ENCODE results near the gene XIRP1. TPM values are rescaled to one million over a fixed set of nuclear protein-coding genes. Genes with fewer than 3 reads are reported as not detected.

The XIRP1 gene
- total RNA-seq, 1 experiment from 2014 or later = not detected

- no peak for TF ChIP-seq ELF1 (IDR thresholded peaks at IDR 0.05; ENCODE audit: borderline replicate concordance, low read depth)
- no peak for TF ChIP-seq ATF3 (IDR thresholded peaks at IDR 0.05)
- no peak for TF ChIP-seq EGR1 (IDR thresholded peaks at IDR 0.05; ENCODE audit: low read depth)
- no peak for TF ChIP-seq FOSL1 (IDR thresholded peaks at IDR 0.05; ENCODE audit: low read depth)
- no peak for TF ChIP-seq CBX3 (IDR thresholded peaks at IDR 0.05; ENCODE audit: low read depth)
- no peak for TF ChIP-seq ZBTB33 (IDR thresholded peaks at IDR 0.05; ENCODE audit: extremely low read depth, insufficient replicate concordance, low read length)
Observed at GRCh38 chr3:39173318-39174125, 18.9 kb downstream of the XIRP1 start (continued).

GRCh38 chr3:39171860-39172259 lies 20.5 kb downstream of the XIRP1 start:
- no peak for TF ChIP-seq CTCF (IDR thresholded peaks at IDR 0.05 in 2 of 3, conservative IDR thresholded peaks at IDR 0.05 in 1 of 3; ENCODE audit: borderline replicate concordance in 1 of 3, insufficient read depth in 1 of 3, low read depth in 2 of 3, low read length in 2 of 3)
- TF ChIP-seq EGR1 (IDR thresholded peaks at IDR 0.05; ENCODE audit: low read depth) = no peak
- TF ChIP-seq ZNF274 (IDR thresholded peaks at IDR 0.05; ENCODE audit: low read depth, low read length) = no peak
- no peak for TF ChIP-seq ATF3 (IDR thresholded peaks at IDR 0.05)
- TF ChIP-seq SP1 (IDR thresholded peaks at IDR 0.05; ENCODE audit: low read depth) = no peak
- no peak for TF ChIP-seq SRF (IDR thresholded peaks at IDR 0.05; ENCODE audit: low read depth)
- TF ChIP-seq FOSL1 (IDR thresholded peaks at IDR 0.05; ENCODE audit: low read depth) = no peak
- no peak for TF ChIP-seq CEBPB (IDR thresholded peaks at IDR 0.05; ENCODE audit: low read depth)
- TF ChIP-seq TCF7L2 (IDR thresholded peaks at IDR 0.05; ENCODE audit: borderline replicate concordance, extremely low read depth, insufficient read depth, insufficient read length) = no peak
- no peak for TF ChIP-seq ELF1 (IDR thresholded peaks at IDR 0.05; ENCODE audit: borderline replicate concordance, low read depth)
- TF ChIP-seq POLR2A (IDR thresholded peaks at IDR 0.05; ENCODE audit: borderline replicate concordance, extremely low read depth, insufficient read depth, insufficient read length) = no peak
- TF ChIP-seq SIN3A (IDR thresholded peaks at IDR 0.05; ENCODE audit: low read depth) = no peak
- no peak for TF ChIP-seq EZH2phosphoT487 (IDR thresholded peaks at IDR 0.05; ENCODE audit: borderline replicate concordance)
- no peak for TF ChIP-seq ZBTB33 (IDR thresholded peaks at IDR 0.05; ENCODE audit: extremely low read depth, insufficient replicate concordance, low read length)
- TF ChIP-seq ZFX (IDR thresholded peaks at IDR 0.05) = no peak
- no peaks in the 10 kb centered on the region for H3K9me2 ChIP-seq (ENCODE audit: insufficient read depth)
- BruUV-seq (replicated peaks) = no TSS peak
- DNase-seq (ENCODE audit: low read depth, low spot score) (no peak), ATAC-seq (no peak)
- ChIA-PET POLR2A (no interaction called here), RAD21 (ENCODE audit: low non-redundant PET in 1 of 2, low total read pairs in 2 of 2, uncharacterized antibody in 2 of 2, unreplicated experiment in 2 of 2) (no interaction called here), CTCF (no interaction called here)
- no peak overlapping the region for H3K9ac ChIP-seq (ENCODE audit: low read length)
- intact Hi-C loops (cut with micrococcal nuclease) = no loop called here
- no peaks in the 10 kb centered on the region for H3K79me2 ChIP-seq (ENCODE audit: insufficient read depth, low read length)
- no peaks in the 10 kb centered on the region for H3K9me3 ChIP-seq (ENCODE audit: control insufficient read depth in 1 of 2, insufficient read depth in 1 of 2, low read depth in 1 of 2, low read length in 2 of 2)
- H3K27me3 ChIP-seq (ENCODE audit: insufficient read depth, low read length) = no peaks in the 10 kb centered on the region
- no peak overlapping the region for H3K4me2 ChIP-seq (ENCODE audit: low read length)
- no peaks in the 10 kb centered on the region for H3K36me3 ChIP-seq (ENCODE audit: control insufficient read depth in 1 of 2, insufficient read depth in 2 of 2, low read length in 2 of 2)
- no peaks in the 10 kb centered on the region for H4K20me1 ChIP-seq (ENCODE audit: insufficient read depth)
- peaks cover 2 to 20% of the 10 kb centered on the region in 2 experiments; a peak in 3 of 4 replicates for H3K4me1 ChIP-seq (ENCODE audit: control insufficient read depth in 1 of 2, insufficient read depth in 2 of 2, low read length in 2 of 2)
- H2AFZ ChIP-seq (ENCODE audit: low read depth, low read length, poor library complexity, severe bottlenecking) = no peak overlapping the region
- H3K27ac ChIP-seq (ENCODE audit: low read depth, low read length) = no peak overlapping the region
- H3K4me3 ChIP-seq (replicated peaks in 1 of 2; ENCODE audit: low read depth in 1 of 2, low read length in 2 of 2) = no peak overlapping the region

All from HCT116 (cell line).